IMR-90 (cell line): ENCODE data around the gene NAA10. TPM values are rescaled to one million over a fixed set of nuclear protein-coding genes. Genes with fewer than 3 reads are reported as not detected.

Source experiments
- ATAC-seq: fragments of 200-7000 bp; cut with Tn5 transposase; 2 replicates; pipeline ENCODE4 v1.9.1; 2020; ENCODE audit warnings: low read depth, mild to moderate bottlenecking, moderate library complexity
- BruUV-seq: library from RNA; stranded (reverse); fragments of 400-500 nt; replicated peaks from 2 replicates; lab custom pipeline; 2021; lab: Mats Ljungman, UMichigan
- CTCF ChIA-PET: fragments of 300-600 bp; formaldehyde crosslinking; extraction: SDS; loops from one replicate; lab custom pipeline; 2021; ENCODE audit warnings: antibody characterized with exemption; lab: Yijun Ruan, JAX
- POLR2A ChIA-PET: fragments of 300-600 bp; sonication (Branson Sonifier 250); formaldehyde crosslinking; loops from one replicate; lab custom pipeline; 2022; ENCODE audit warnings: antibody characterized with exemption; ENCODE audit not compliant: unreplicated experiment; lab: Charles Lee
- DNase-seq: peaks from one replicate; pipeline ENCODE4 v3.0.0; 2013
- H2AFZ ChIP-seq: replicated peaks from 2 replicates; pipeline ENCODE3; 2013; ENCODE audit warnings: low read length, mild to moderate bottlenecking; ENCODE audit not compliant: poor library complexity
- H2AK5ac ChIP-seq: 2 replicates; pipeline ENCODE4 v1.6.1; 2013; ENCODE audit warnings: low read depth, low read length, inconsistent platforms
- H2AK9ac ChIP-seq: replicated peaks from 2 replicates; pipeline ENCODE3; 2013; ENCODE audit warnings: mild to moderate bottlenecking, low read depth, low read length, moderate library complexity; ENCODE audit not compliant: poor library complexity
- H2BK120ac ChIP-seq: 2 replicates; pipeline ENCODE4 v1.6.1; 2013; ENCODE audit warnings: low read depth, low read length, inconsistent platforms
- H2BK15ac ChIP-seq: 3 replicates; pipeline ENCODE4 v1.6.1; 2013; ENCODE audit warnings: low read depth, low read length, inconsistent platforms
- H2BK20ac ChIP-seq: 2 replicates; pipeline ENCODE4 v1.6.1; 2013; ENCODE audit warnings: low read depth, mild to moderate bottlenecking, inconsistent platforms, low read length, moderate library complexity
- H2BK5ac ChIP-seq: 2 replicates; pipeline ENCODE4 v1.6.1; 2013; ENCODE audit warnings: mild to moderate bottlenecking, low read depth, low read length, inconsistent platforms; ENCODE audit not compliant: poor library complexity, severe bottlenecking
- H3K14ac ChIP-seq: replicated peaks from 2 replicates; pipeline ENCODE4 v1.6.1; 2013; ENCODE audit warnings: low read depth, low read length, inconsistent platforms
- H3K18ac ChIP-seq: 2 replicates; pipeline ENCODE4 v1.6.1; 2013; ENCODE audit warnings: low read depth, low read length, control low read depth
- H3K23ac ChIP-seq: 2 replicates; pipeline ENCODE4 v1.6.1; 2013; ENCODE audit warnings: low read depth, low read length, inconsistent platforms
- H3K27ac ChIP-seq: 2 replicates; pipeline ENCODE4 v1.5.1; 2013; ENCODE audit warnings: mild to moderate bottlenecking, control low read depth, low read length; ENCODE audit not compliant: insufficient read depth
- H3K27me3 ChIP-seq: 2 replicates; pipeline ENCODE4 v1.6.1; 2013; ENCODE audit warnings: low read length; ENCODE audit not compliant: control insufficient read depth, insufficient read depth
- H3K36me3 ChIP-seq: 2 replicates; pipeline ENCODE4 v1.6.1; 2013; ENCODE audit warnings: low read length, mixed read lengths; ENCODE audit not compliant: control insufficient read depth, insufficient read depth
- H3K4ac ChIP-seq: 2 replicates; pipeline ENCODE4 v1.6.1; 2013; ENCODE audit warnings: low read depth, low read length, inconsistent platforms
- H3K4me1 ChIP-seq: 2 replicates; pipeline ENCODE4 v1.6.1; 2013; ENCODE audit warnings: low read length, mixed read lengths; ENCODE audit not compliant: control insufficient read depth, insufficient read depth
- H3K4me2 ChIP-seq: 2 replicates; pipeline ENCODE4 v1.6.1; 2013; ENCODE audit warnings: low read depth, mild to moderate bottlenecking, control low read depth, low read length, moderate library complexity
- H3K4me3 ChIP-seq: 2 replicates; pipeline ENCODE4 v1.5.1; 2013; ENCODE audit warnings: low read depth, mild to moderate bottlenecking, control low read depth, low read length, moderate library complexity; ENCODE audit not compliant: insufficient read depth
- H3K56ac ChIP-seq: 2 replicates; pipeline ENCODE4 v1.6.1; 2013; ENCODE audit warnings: low read length, inconsistent platforms; ENCODE audit not compliant: insufficient read depth; ENCODE audit errors: extremely low read depth
- H3K79me1 ChIP-seq, 2 experiments: 2 replicates each; pipeline ENCODE4 v1.6.1; 2013; ENCODE audit warnings: low read length in 2 of 2, inconsistent platforms in 1 of 2, low read depth in 1 of 2
- H3K9ac ChIP-seq: 2 replicates; pipeline ENCODE4 v1.6.1; 2013; ENCODE audit warnings: low read depth, low read length, control low read depth
- H3K9me1 ChIP-seq: 2 replicates; pipeline ENCODE4 v1.6.1; 2013; ENCODE audit warnings: low read length, inconsistent platforms; ENCODE audit not compliant: insufficient read depth
- H3K9me3 ChIP-seq: 2 replicates; pipeline ENCODE4 v1.6.1; 2013; ENCODE audit warnings: low read length; ENCODE audit not compliant: control insufficient read depth, insufficient read depth
- H4K20me1 ChIP-seq: 2 replicates; pipeline ENCODE4 v1.6.1; 2013; ENCODE audit warnings: low read length, inconsistent platforms; ENCODE audit not compliant: insufficient read depth
- H4K5ac ChIP-seq: 2 replicates; pipeline ENCODE4 v1.6.1; 2013; ENCODE audit warnings: mild to moderate bottlenecking, low read depth, low read length, control low read depth
- H4K8ac ChIP-seq, 2 experiments: 2 replicates each; pipeline ENCODE4 v1.6.1; 2013; ENCODE audit warnings: low read depth in 2 of 2, low read length in 2 of 2, control low read depth in 1 of 2, inconsistent platforms in 1 of 2
- H4K91ac ChIP-seq: 2 replicates; pipeline ENCODE4 v1.6.1; 2013; ENCODE audit warnings: low read depth, low read length, inconsistent platforms; ENCODE audit not compliant: insufficient read depth
- BHLHE40 ChIP-seq: fragments of 150-350 bp; IDR thresholded peaks from 2 replicates; pipeline ENCODE4 v1.6.1; 2016; ENCODE audit warnings: mild to moderate bottlenecking, low read depth, low read length
- CEBPB ChIP-seq: IDR thresholded peaks from 2 replicates; pipeline ENCODE4 v1.6.1; 2012; ENCODE audit warnings: low read depth, low read length, improper control_type of control experiment
- MAFK ChIP-seq: IDR thresholded peaks from 2 replicates; pipeline ENCODE4 v1.6.1; 2012; ENCODE audit warnings: low read depth, low read length, improper control_type of control experiment
- MAZ ChIP-seq: IDR thresholded peaks from 2 replicates; pipeline ENCODE4 v1.6.1; 2012; ENCODE audit warnings: low read depth, mild to moderate bottlenecking, low read length, improper control_type of control experiment, moderate library complexity, borderline replicate concordance
- NFE2L2 ChIP-seq: fragments of 150-350 bp; IDR thresholded peaks from 2 replicates; pipeline ENCODE4 v1.6.1; 2016; ENCODE audit warnings: low read depth, mild to moderate bottlenecking, low read length
- POLR2A ChIP-seq: IDR thresholded peaks from 2 replicates; pipeline ENCODE4 v1.6.1; 2012; ENCODE audit warnings: mild to moderate bottlenecking, low read depth, low read length
- RAD21 ChIP-seq: IDR thresholded peaks from 2 replicates; pipeline ENCODE4 v1.6.1; 2012; ENCODE audit warnings: low read length, improper control_type of control experiment
- RCOR1 ChIP-seq: IDR thresholded peaks from 2 replicates; pipeline ENCODE4 v1.6.1; 2012; ENCODE audit warnings: mild to moderate bottlenecking, low read length, improper control_type of control experiment; ENCODE audit not compliant: insufficient replicate concordance
- RFX5 ChIP-seq: IDR thresholded peaks from 2 replicates; pipeline ENCODE4 v1.8.0; 2012; ENCODE audit warnings: low read depth, mild to moderate bottlenecking, low read length, moderate library complexity
- SMC3 ChIP-seq: fragments of 150-350 bp; IDR thresholded peaks from 2 replicates; pipeline ENCODE4 v1.6.1; 2016; ENCODE audit warnings: low read depth, mild to moderate bottlenecking, antibody characterized with exemption, low read length, moderate library complexity
- WGBS, 2 experiments: methylation state at CpG; one replicate each; pipeline versions ENCODE4 v1.1.5 to v1.1.7; 2013; ENCODE audit warnings: missing lambda C conversion rate in 2 of 2; ENCODE audit not compliant: insufficient read length in 1 of 2; ENCODE audit errors: extremely low coverage in 2 of 2; 5-methylcytosine and 5-hydroxymethylcytosine counted together
- dilution Hi-C: fragments of 300-500 bp; cut with HindIII; formaldehyde crosslinking; loops from one replicate; pipeline ENCODE4 v1.14.3; 2018; ENCODE audit warnings: low sequenced_read_pairs; ENCODE audit not compliant: unreplicated experiment
- in situ Hi-C: fragments of 300-500 bp; cut with MboI; formaldehyde crosslinking; loops from 3 replicates; pipeline ENCODE4 v1.14.3; 2019; ENCODE audit warnings: low sequenced_read_pairs, inconsistent platforms, mixed read lengths
- intact Hi-C: fragments of 100-400 bp; cut with micrococcal nuclease; formaldehyde crosslinking; loops from 2 replicates; pipeline ENCODE4 v1.10.0; 2022
- polyA plus RNA-seq, 3 experiments: library from polyadenylated mRNA; depleted of rRNA; stranded (reverse); fragments of >200 nt; gene quantifications; 2 replicates each; pipeline ENCODE4 v1.2.3, GENCODE V29; 2012; ENCODE audit warnings: low replicate concordance in 1 of 3
- total RNA-seq: library from RNA; depleted of rRNA; stranded (reverse); fragments of >200 nt; gene quantifications from 2 replicates; pipeline ENCODE4 v1.2.3, GENCODE V29; 2012
- TF ChIP-seq, protein P1 (sequence below): fragments of 150-350 bp; IDR thresholded peaks from 2 replicates; pipeline ENCODE4 v1.6.1; 2016; ENCODE audit warnings: low read depth, mild to moderate bottlenecking, low read length, moderate library complexity, borderline replicate concordance
- TF ChIP-seq, protein P2 (sequence below): fragments of 150-350 bp; IDR thresholded peaks from 2 replicates; pipeline ENCODE4 v1.6.1; 2017; ENCODE audit warnings: mild to moderate bottlenecking, antibody characterized with exemption, low read length, low read depth
- TF ChIP-seq, protein P3 (sequence below): conservative IDR thresholded peaks from 2 replicates; pipeline ENCODE4 v1.5.1; 2012; ENCODE audit warnings: mild to moderate bottlenecking, low read depth, low read length, improper control_type of control experiment

Gene NAA10
- total and polyA plus RNA-seq, 2 of the 4 experiments (the other 2 are of a cell fraction): 98.6 to 172 TPM

DNA sequence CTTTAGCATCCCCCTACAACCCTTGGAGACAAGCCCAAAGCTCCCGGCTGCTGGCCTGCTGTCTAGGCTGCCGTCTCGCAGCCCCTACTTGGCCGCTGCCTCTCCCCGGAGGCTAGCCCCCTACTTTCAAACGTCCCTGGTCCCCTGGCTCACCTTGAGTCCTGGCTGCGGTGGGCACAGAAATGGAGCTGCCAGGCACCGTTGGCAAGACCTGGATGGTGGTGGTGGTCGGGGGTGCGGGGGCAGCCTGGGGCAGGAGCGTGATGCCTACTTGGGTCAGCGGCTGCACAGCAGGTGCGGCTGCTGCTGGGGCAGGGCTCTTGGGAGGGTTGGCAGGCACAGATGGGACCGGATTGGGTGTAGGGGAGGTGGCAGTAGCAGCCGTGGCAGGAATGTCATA lies 24.8 kb upstream of the NAA10 start:
- WGBS, 2 experiments: 85% methylated on average over 6 of the region's 15 CpGs; no CpG with 5 or more reads in 1 of the 2 experiments
- BruUV-seq: no TSS peak
- no peak overlapping the region for H4K5ac ChIP-seq

More for the DNA sequence above, 24.8 kb upstream of the NAA10 start:
- Histone ChIP-seq H3K14ac (no peak overlapping the region), H3K36me3 (peaks cover 85% of the 10 kb centered on the region), H3K56ac (no peak overlapping the region), H3K4me1 (no peaks in the 10 kb centered on the region), H2AK9ac (no peak overlapping the region), H3K9me3 (no peaks in the 10 kb centered on the region), H4K91ac (no peak overlapping the region), H2AK5ac (no peak overlapping the region), H3K79me1 (peaks cover 5 to 9% of the 10 kb centered on the region in 2 experiments), H2BK15ac (no peak overlapping the region), H3K4ac (no peak overlapping the region), H3K18ac (no peak overlapping the region), H3K23ac (no peak overlapping the region), H2AFZ (no peak overlapping the region), H3K4me2 (no peak overlapping the region), H2BK20ac (no peak overlapping the region), H2BK120ac (no peak overlapping the region), H3K27ac (no peak overlapping the region), H4K20me1 (peaks cover 20% of the 10 kb centered on the region), H3K4me3 (no peak overlapping the region), H3K9me1 (no peaks in the 10 kb centered on the region), H3K27me3 (no peaks in the 10 kb centered on the region), H4K8ac (no peak overlapping the region), H2BK5ac (no peak overlapping the region), H3K9ac (no peak overlapping the region)
- ATAC-seq (no peak), DNase-seq (no peak)
- dilution Hi-C loops (no loop called here), intact Hi-C loops (no loop called here), in situ Hi-C loops (loop anchor here (10.0 kb wide), 1 partner anchor 195 kb away; the partner anchor contains the start of gene PLXNB3)
- TF ChIP-seq, protein P1, sequence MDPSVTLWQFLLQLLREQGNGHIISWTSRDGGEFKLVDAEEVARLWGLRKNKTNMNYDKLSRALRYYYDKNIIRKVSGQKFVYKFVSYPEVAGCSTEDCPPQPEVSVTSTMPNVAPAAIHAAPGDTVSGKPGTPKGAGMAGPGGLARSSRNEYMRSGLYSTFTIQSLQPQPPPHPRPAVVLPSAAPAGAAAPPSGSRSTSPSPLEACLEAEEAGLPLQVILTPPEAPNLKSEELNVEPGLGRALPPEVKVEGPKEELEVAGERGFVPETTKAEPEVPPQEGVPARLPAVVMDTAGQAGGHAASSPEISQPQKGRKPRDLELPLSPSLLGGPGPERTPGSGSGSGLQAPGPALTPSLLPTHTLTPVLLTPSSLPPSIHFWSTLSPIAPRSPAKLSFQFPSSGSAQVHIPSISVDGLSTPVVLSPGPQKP: no peak
- TF ChIP-seq RAD21 (no peak), POLR2A (no peak), MAZ (no peak), RCOR1 (no peak), CEBPB (no peak), MAFK (no peak), NFE2L2 (no peak), BHLHE40 (no peak), SMC3 (no peak), RFX5 (no peak)
- TF ChIP-seq, protein P2, sequence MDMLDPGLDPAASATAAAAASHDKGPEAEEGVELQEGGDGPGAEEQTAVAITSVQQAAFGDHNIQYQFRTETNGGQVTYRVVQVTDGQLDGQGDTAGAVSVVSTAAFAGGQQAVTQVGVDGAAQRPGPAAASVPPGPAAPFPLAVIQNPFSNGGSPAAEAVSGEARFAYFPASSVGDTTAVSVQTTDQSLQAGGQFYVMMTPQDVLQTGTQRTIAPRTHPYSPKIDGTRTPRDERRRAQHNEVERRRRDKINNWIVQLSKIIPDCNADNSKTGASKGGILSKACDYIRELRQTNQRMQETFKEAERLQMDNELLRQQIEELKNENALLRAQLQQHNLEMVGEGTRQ: no peak
- TF ChIP-seq, protein P3, sequence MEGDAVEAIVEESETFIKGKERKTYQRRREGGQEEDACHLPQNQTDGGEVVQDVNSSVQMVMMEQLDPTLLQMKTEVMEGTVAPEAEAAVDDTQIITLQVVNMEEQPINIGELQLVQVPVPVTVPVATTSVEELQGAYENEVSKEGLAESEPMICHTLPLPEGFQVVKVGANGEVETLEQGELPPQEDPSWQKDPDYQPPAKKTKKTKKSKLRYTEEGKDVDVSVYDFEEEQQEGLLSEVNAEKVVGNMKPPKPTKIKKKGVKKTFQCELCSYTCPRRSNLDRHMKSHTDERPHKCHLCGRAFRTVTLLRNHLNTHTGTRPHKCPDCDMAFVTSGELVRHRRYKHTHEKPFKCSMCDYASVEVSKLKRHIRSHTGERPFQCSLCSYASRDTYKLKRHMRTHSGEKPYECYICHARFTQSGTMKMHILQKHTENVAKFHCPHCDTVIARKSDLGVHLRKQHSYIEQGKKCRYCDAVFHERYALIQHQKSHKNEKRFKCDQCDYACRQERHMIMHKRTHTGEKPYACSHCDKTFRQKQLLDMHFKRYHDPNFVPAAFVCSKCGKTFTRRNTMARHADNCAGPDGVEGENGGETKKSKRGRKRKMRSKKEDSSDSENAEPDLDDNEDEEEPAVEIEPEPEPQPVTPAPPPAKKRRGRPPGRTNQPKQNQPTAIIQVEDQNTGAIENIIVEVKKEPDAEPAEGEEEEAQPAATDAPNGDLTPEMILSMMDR: no peak
- CTCF ChIA-PET: no interaction called here
- POLR2A ChIA-PET: no interaction called here
